Sigmoid colon (tissue), 7 donors: Measurements from ENCODE around the gene C10orf105. TPM values are rescaled to one million over a fixed set of nuclear protein-coding genes. Genes with fewer than 3 reads are reported as not detected.
A peak's percentile ranks its signal among the peaks of the same experiment; 100 is the strongest.

Source experiments
- DNase-seq: peaks from one replicate; pipeline ENCODE4 v3.0.0-alpha.2; 2019
- H3K27ac ChIP-seq, 4 donors: fragments of 200-600 bp; sonication (generic); one replicate each; pipeline ENCODE4 v1.5.1; 2016 to 2019; ENCODE audit warnings: mild to moderate bottlenecking in 1 of 4
- H3K27me3 ChIP-seq, 3 donors: fragments of 200-600 bp; sonication (generic); one replicate each; pipeline ENCODE4 v1.5.1; 2019; ENCODE audit warnings: mild to moderate bottlenecking in 1 of 3
- H3K36me3 ChIP-seq, 4 donors: fragments of 200-600 bp; sonication (generic); one replicate each; pipeline ENCODE4 v1.5.1; 2016 to 2019
- H3K4me1 ChIP-seq, 4 donors: fragments of 200-600 bp; sonication (generic); one replicate each; pipeline ENCODE4 v1.5.1; 2017 to 2019
- H3K4me3 ChIP-seq, 4 donors: fragments of 200-600 bp; sonication (generic); one replicate each; pipeline ENCODE4 v1.5.1; 2017 to 2019; ENCODE audit warnings: mild to moderate bottlenecking in 2 of 4, moderate library complexity in 1 of 4
- H3K9me3 ChIP-seq, 4 donors: fragments of 200-600 bp in 3 of 4; sonication (generic) in 3 of 4; one replicate each; pipeline versions ENCODE4 v1.5.1 to v1.6.1; 2013 to 2019
- EP300 ChIP-seq, 4 donors: sonication (generic); formaldehyde crosslinking; IDR thresholded peaks; one replicate each; pipeline ENCODE4 v1.6.1; 2017; ENCODE audit warnings: antibody characterized with exemption in 4 of 4
- POLR2A ChIP-seq, 2 donors: fragments of 450-650 bp; IDR thresholded peaks; one replicate each; pipeline ENCODE4 v1.6.1; 2016; ENCODE audit warnings: antibody characterized with exemption in 2 of 2, mild to moderate bottlenecking in 2 of 2, moderate library complexity in 2 of 2
- POLR2AphosphoS5 ChIP-seq, 4 donors: sonication (generic); formaldehyde crosslinking; IDR thresholded peaks; one replicate each; pipeline ENCODE4 v1.6.1; 2017; ENCODE audit warnings: antibody characterized with exemption in 4 of 4
- WGBS, 2 donors: extraction: QIAGEN DNeasy Blood & Tissue Kit; methylation state at CpG; one replicate each; pipeline ENCODE4 v1.1.7; 2013; 5-methylcytosine and 5-hydroxymethylcytosine counted together
- intact Hi-C: fragments of 100-400 bp; cut with DNase I; formaldehyde crosslinking; loops from one replicate; pipeline ENCODE4 v1.15.1; 2023
- polyA plus RNA-seq, 3 donors: library from polyadenylated mRNA; stranded (reverse); fragments of 200-250 nt; gene quantifications; one replicate each; pipeline ENCODE4 v1.2.3, GENCODE V29; 2013
- total RNA-seq, 4 donors: library from RNA; depleted of rRNA; stranded (reverse); fragments of >200 nt; gene quantifications; one replicate each; pipeline ENCODE4 v1.1.0, GENCODE V29; 2016
- TF ChIP-seq, protein P1 (sequence below), 4 experiments: fragments of 450-650 bp in 3 of 4; fragments of 200-600 bp in 1 of 4; IDR thresholded peaks; one replicate each; pipeline ENCODE4 v1.5.1; 2016 to 2019; ENCODE audit warnings: antibody characterized with exemption in 4 of 4, mild to moderate bottlenecking in 3 of 4, moderate library complexity in 2 of 4
- donor health status: healthy with polysubstance abuse.
- donor health status: Bipolar disorder and iron deficiency.
- donor health status: healthy.

C10orf105 gene
- total and polyA plus RNA-seq, 7 donors = 0.25 to 0.55 TPM; not detected in 5

GRCh38 chr10:71748671-71749191 lies 29.2 kb upstream of the C10orf105 start:
- 7 to 9% methylated on average over 15 of the region's 15 CpGs for WGBS, 2 donors
- DNase-seq = peak; percentile 86
- Histone ChIP-seq H3K9me3 (no peaks in the 10 kb centered on the region), H3K4me3 (no peak overlapping the region), H3K36me3 (peaks cover 15 to 41% (median 35%) of the 10 kb centered on the region in 4 donors), H3K27ac (peak overlapping the region; percentile 62 to 72 (median 68)), H3K27me3 (no peaks in the 10 kb centered on the region), H3K4me1 (peaks cover 0 to 52% (median 39%) of the 10 kb centered on the region in 4 donors)
- TF ChIP-seq POLR2AphosphoS5 (IDR thresholded peaks at IDR 0.05) = peak in 3 of 4 donors; percentile 37 to 59 (median 56)
- TF ChIP-seq EP300 (IDR thresholded peaks at IDR 0.05) = no peak
- TF ChIP-seq POLR2A (IDR thresholded peaks at IDR 0.05) = no peak
- intact Hi-C loops = no loop called here

DNA sequence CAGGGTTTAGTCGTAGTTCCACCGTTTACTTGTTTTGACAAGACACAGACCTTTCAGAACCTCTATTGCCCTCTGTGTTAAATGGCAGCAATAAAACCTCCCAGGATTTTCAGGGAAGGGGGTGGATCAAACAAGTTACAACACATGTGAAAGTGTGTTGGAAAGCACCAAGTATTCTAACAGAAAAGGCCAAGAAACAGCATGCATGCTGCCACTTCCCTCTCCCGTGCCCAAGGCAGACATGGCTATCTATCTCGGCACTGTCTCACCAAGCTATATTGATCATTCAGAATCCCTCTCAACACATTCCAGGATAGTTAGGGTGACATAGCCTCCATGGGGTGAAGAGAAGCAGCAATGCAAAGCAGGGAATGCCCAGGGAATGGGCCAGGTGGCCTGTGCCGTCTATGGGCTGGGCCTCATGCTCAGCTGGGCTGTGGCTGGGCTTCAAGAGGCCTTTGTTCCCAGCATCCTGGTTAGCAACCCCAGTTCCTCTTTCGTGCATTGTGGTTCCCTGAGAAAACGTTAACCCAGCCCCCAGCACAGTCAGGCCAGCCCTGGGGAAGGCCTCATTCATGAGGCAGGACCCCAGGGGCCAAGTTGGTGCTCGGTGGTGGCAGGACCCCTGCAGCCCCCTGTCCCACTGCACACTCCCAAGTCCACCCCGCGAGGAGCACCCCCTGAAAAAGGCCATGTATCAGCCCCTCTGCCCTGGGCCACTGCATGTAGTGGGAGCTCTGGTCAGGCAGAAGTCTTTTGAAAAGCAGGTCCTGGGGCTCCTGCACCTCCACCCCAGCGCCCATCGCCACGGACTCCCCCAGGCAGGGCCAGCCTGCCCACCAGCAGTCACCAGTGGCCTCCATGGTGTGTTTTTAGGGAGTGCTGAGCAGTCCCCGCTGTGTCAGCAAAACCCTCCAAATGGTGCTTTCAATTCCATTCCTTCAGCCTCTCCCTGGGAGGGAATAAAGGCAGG lies 28.3 kb upstream of the C10orf105 start:
- H3K27me3 ChIP-seq = no peaks in the 10 kb centered on the region
- peaks cover 0 to 50% (median 39%) of the 10 kb centered on the region in 4 donors for H3K4me1 ChIP-seq
- H3K27ac ChIP-seq = peak overlapping the region; percentile 62 to 72 (median 68)
- peaks cover 15 to 33% (median 28%) of the 10 kb centered on the region in 4 donors for H3K36me3 ChIP-seq
- intact Hi-C loops = no loop called here
- 47% methylated on average over 14 of the region's 14 CpGs for WGBS, 2 donors
- TF ChIP-seq, protein P1, sequence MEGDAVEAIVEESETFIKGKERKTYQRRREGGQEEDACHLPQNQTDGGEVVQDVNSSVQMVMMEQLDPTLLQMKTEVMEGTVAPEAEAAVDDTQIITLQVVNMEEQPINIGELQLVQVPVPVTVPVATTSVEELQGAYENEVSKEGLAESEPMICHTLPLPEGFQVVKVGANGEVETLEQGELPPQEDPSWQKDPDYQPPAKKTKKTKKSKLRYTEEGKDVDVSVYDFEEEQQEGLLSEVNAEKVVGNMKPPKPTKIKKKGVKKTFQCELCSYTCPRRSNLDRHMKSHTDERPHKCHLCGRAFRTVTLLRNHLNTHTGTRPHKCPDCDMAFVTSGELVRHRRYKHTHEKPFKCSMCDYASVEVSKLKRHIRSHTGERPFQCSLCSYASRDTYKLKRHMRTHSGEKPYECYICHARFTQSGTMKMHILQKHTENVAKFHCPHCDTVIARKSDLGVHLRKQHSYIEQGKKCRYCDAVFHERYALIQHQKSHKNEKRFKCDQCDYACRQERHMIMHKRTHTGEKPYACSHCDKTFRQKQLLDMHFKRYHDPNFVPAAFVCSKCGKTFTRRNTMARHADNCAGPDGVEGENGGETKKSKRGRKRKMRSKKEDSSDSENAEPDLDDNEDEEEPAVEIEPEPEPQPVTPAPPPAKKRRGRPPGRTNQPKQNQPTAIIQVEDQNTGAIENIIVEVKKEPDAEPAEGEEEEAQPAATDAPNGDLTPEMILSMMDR (IDR thresholded peaks at IDR 0.05) = no peak
- TF ChIP-seq POLR2AphosphoS5 (IDR thresholded peaks at IDR 0.05) = peak in 3 of 4 donors; percentile 3 to 22 (median 22)
- no peak overlapping the region for H3K4me3 ChIP-seq
- no peak for DNase-seq
- no peaks in the 10 kb centered on the region for H3K9me3 ChIP-seq

GRCh38 chr10:71747039-71747531 lies 27.5 kb upstream of the C10orf105 start:
- Histone ChIP-seq H3K27ac (peak overlapping the region; percentile 62 to 72 (median 68)), H3K9me3 (no peaks in the 10 kb centered on the region), H3K27me3 (no peaks in the 10 kb centered on the region), H3K4me1 (peaks cover 0 to 50% (median 39%) of the 10 kb centered on the region in 4 donors), H3K4me3 (no peak overlapping the region), H3K36me3 (peaks cover 10 to 25% (median 21%) of the 10 kb centered on the region in 4 donors)
- no peak for DNase-seq
- TF ChIP-seq, protein P1 (IDR thresholded peaks at IDR 0.05) = no peak
- no peak for TF ChIP-seq EP300 (IDR thresholded peaks at IDR 0.05)
- TF ChIP-seq POLR2AphosphoS5 (IDR thresholded peaks at IDR 0.05) = no peak
- no peak for TF ChIP-seq POLR2A (IDR thresholded peaks at IDR 0.05)
- 10 to 64% methylated on average over 2 of the region's 2 CpGs for WGBS, 2 donors
- intact Hi-C loops = no loop called here

DNA sequence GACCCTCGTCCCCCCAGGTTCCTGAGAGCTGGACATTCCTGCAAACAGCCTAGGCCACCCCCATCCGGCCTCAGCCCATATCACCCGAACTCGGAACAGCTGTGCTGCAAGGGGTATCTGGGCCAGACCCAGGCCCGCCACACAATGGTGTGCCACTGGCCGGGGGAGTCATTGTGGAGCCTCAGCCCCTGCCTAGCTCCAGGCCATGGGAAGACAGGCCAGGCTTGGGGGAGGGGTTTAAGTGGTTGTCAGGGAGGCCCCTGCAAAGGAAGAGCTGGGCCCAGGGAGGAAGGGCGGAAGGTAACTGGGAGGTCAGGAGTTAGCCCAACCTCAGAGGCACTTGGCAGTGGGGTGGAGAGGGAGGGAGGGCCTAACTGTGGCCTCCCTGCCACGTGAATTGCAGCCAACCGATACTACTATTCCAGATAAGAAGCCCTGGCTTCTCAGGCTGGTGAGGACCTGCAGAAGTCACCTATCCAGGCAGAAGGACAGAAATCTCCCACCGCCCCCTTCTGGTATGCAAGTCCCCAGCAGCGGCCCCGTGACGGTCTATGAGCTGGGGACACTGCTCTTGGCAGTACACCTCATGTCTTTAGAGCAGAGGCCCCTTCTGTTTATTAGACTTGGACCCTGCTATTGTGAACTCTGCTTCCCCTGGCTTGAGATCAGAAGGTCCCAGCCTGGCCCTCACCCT lies 26.9 kb upstream of the C10orf105 start:
- intact Hi-C loops = no loop called here
- Histone ChIP-seq H3K36me3 (peaks cover 7 to 19% (median 15%) of the 10 kb centered on the region in 4 donors), H3K4me3 (no peak overlapping the region), H3K27ac (peak overlapping the region; percentile 62 to 72 (median 68)), H3K9me3 (no peaks in the 10 kb centered on the region), H3K27me3 (no peaks in the 10 kb centered on the region), H3K4me1 (peaks cover 0 to 50% (median 39%) of the 10 kb centered on the region in 4 donors)
- DNase-seq = no peak
- TF ChIP-seq POLR2AphosphoS5 (IDR thresholded peaks at IDR 0.05) = no peak
- TF ChIP-seq, protein P1 (IDR thresholded peaks at IDR 0.05) = no peak
- no peak for TF ChIP-seq EP300 (IDR thresholded peaks at IDR 0.05)
- no peak for TF ChIP-seq POLR2A (IDR thresholded peaks at IDR 0.05)
- WGBS, 2 donors = 52 to 60% methylated on average over 13 of the region's 13 CpGs
